Measurements from ENCODE around the gene TRABD2A.
"Not testable (repeated sequence)": the region's sequence is repeated elsewhere in the genome, so short reads cannot be mapped to it uniquely, and the experiment has no call there.

The TRABD2A gene

GRCh38 chr2:84781942-84782716 lies 98.8 kb downstream of the TRABD2A start:
- DNase-seq (ENCODE audit: low spot score) (no peak), FAIRE-seq (no peak)

GRCh38 chr2:84779781-84780180 lies 101.1 kb downstream of the TRABD2A start:
- no peak for FAIRE-seq
- DNase-seq (ENCODE audit: low spot score), result no peak

GRCh38 chr2:84778911-84779690 lies 101.8 kb downstream of the TRABD2A start:
- FAIRE-seq, result no peak
- DNase-seq (ENCODE audit: low spot score), result no peak

- FAIRE-seq (no peak), DNase-seq (ENCODE audit: low spot score) (no peak)
Observed at GRCh38 chr2:84776011-84776410, 104.9 kb downstream of the TRABD2A start.

GRCh38 chr2:84773562-84773961 lies 107.3 kb downstream of the TRABD2A start:
- not testable (repeated sequence) for DNase-seq (ENCODE audit: low spot score); FAIRE-seq
